GM12878 (cell line): ENCODE measurements around the gene RHOF. TPM values are rescaled to one million over a fixed set of nuclear protein-coding genes. Genes with fewer than 3 reads are reported as not detected.

Experiments
- ATF3 ChIP-seq: IDR thresholded peaks from 2 replicates; pipeline ENCODE4 v1.6.1; 2011; ENCODE audit warnings: low read depth, mild to moderate bottlenecking, low read length, moderate library complexity, borderline replicate concordance; ENCODE audit errors: extremely low read depth
- BACH1 ChIP-seq: fragments of 450-650 bp; IDR thresholded peaks from 2 replicates; pipeline ENCODE4 v1.6.1; 2017; ENCODE audit warnings: mild to moderate bottlenecking, borderline replicate concordance
- BMI1 ChIP-seq: fragments of 450-650 bp; IDR thresholded peaks from 2 replicates; pipeline ENCODE4 v1.6.1; 2016; ENCODE audit warnings: mild to moderate bottlenecking, moderate library complexity, borderline replicate concordance
- BRCA1 ChIP-seq: IDR thresholded peaks from 2 replicates; pipeline ENCODE4 v1.6.1; 2011; ENCODE audit warnings: low read depth, low read length, improper control_type of control experiment
- CBFB ChIP-seq: IDR thresholded peaks from 2 replicates; pipeline ENCODE4 v1.6.1; 2016; ENCODE audit warnings: antibody characterized with exemption, low read depth
- CREM ChIP-seq: IDR thresholded peaks from 2 replicates; pipeline ENCODE4 v1.6.1; 2014; ENCODE audit warnings: antibody characterized with exemption, low read depth
- EGR1 ChIP-seq, 2 experiments: IDR thresholded peaks; 1 replicate in 1 of 2; 2 replicates in 1 of 2; pipeline ENCODE4 v1.6.1; 2011 to 2012; ENCODE audit warnings: low read depth in 2 of 2, low read length in 2 of 2, borderline replicate concordance in 1 of 2, mild to moderate bottlenecking in 1 of 2, moderate library complexity in 1 of 2
- FOS ChIP-seq: IDR thresholded peaks from 3 replicates; pipeline ENCODE4 v1.6.1; 2011; ENCODE audit warnings: borderline replicate concordance; ENCODE audit not compliant: insufficient read length; ENCODE audit errors: extremely low read depth
- FOXK2 ChIP-seq: fragments of 450-650 bp; IDR thresholded peaks from 2 replicates; pipeline ENCODE4 v1.6.1; 2017; ENCODE audit warnings: mild to moderate bottlenecking, moderate library complexity
- HDAC2 ChIP-seq: fragments of 200-600 bp; sonication (generic); IDR thresholded peaks from 2 replicates; pipeline ENCODE4 v1.6.1; 2017
- HDGF ChIP-seq: fragments of 450-650 bp; IDR thresholded peaks from 2 replicates; pipeline ENCODE4 v1.6.1; 2016; ENCODE audit warnings: antibody characterized with exemption
- JUNB ChIP-seq: IDR thresholded peaks from 2 replicates; pipeline ENCODE4 v1.6.1; 2016; ENCODE audit warnings: antibody characterized with exemption, mild to moderate bottlenecking
- KAT2A ChIP-seq: conservative IDR thresholded peaks from 2 replicates; pipeline ENCODE4 v1.6.1; 2011; ENCODE audit warnings: low read depth, low read length; ENCODE audit not compliant: control insufficient read depth
- MEF2A ChIP-seq: IDR thresholded peaks from 2 replicates; pipeline ENCODE4 v1.6.1; 2011; ENCODE audit warnings: low read depth, mild to moderate bottlenecking, low read length, moderate library complexity; ENCODE audit not compliant: insufficient read depth
- MEF2B ChIP-seq: fragments of 450-650 bp; IDR thresholded peaks from 2 replicates; pipeline ENCODE4 v1.6.1; 2018; ENCODE audit warnings: mild to moderate bottlenecking, moderate library complexity; ENCODE audit not compliant: partially characterized antibody, poor library complexity, severe bottlenecking
- MXI1 ChIP-seq: fragments of 150-350 bp; IDR thresholded peaks from 2 replicates; pipeline ENCODE4 v1.6.1; 2011; ENCODE audit warnings: low read depth, mild to moderate bottlenecking, inconsistent platforms, low read length, improper control_type of control experiment
- NR2C2 ChIP-seq: IDR thresholded peaks from 2 replicates; pipeline ENCODE4 v1.6.1; 2011; ENCODE audit warnings: borderline replicate concordance, low read depth; ENCODE audit not compliant: control insufficient read depth, insufficient read length
- POLR2AphosphoS5 ChIP-seq: IDR thresholded peaks from 2 replicates; pipeline ENCODE4 v1.6.1; 2011; ENCODE audit warnings: mild to moderate bottlenecking, low read length, inconsistent platforms
- SMAD1 ChIP-seq: fragments of 450-650 bp; IDR thresholded peaks from 2 replicates; pipeline ENCODE4 v1.6.1; 2018; ENCODE audit warnings: mild to moderate bottlenecking, low read depth; ENCODE audit not compliant: partially characterized antibody
- TCF3 ChIP-seq: IDR thresholded peaks from 2 replicates; pipeline ENCODE4 v1.6.1; 2012; ENCODE audit warnings: low read depth, mild to moderate bottlenecking, low read length, borderline replicate concordance; ENCODE audit not compliant: insufficient read depth
- WRNIP1 ChIP-seq: IDR thresholded peaks from 2 replicates; pipeline ENCODE4 v1.6.1; 2011; ENCODE audit warnings: low read depth, low read length, improper control_type of control experiment, borderline replicate concordance
- ZNF274 ChIP-seq: IDR thresholded peaks from one replicate; pipeline ENCODE4 v1.8.0; 2011; ENCODE audit not compliant: insufficient read length, insufficient read depth
- ZNF622 ChIP-seq: fragments of 450-650 bp; IDR thresholded peaks from 2 replicates; pipeline ENCODE4 v1.6.1; 2017; ENCODE audit warnings: mild to moderate bottlenecking, inconsistent platforms
- polyA plus RNA-seq, 11 experiments: library from polyadenylated mRNA; depleted of rRNA in 4 of 11; unstranded in 6 of 11; stranded (reverse) in 5 of 11; fragments of >200 nt; fragmentation: Nextera tagmentation in 4 of 11; fragmentation: Illumina TruSeq in 1 of 11; extraction: Ambion mirVana in 4 of 11; extraction: Trizol in 1 of 11; gene quantifications; 1 replicate in 1 of 11; 2 replicates in 10 of 11; pipeline versions ENCODE4 v1.2.1 to v1.2.3, GENCODE V29; 2011 to 2016; ENCODE audit warnings: inconsistent platforms in 2 of 11, missing spikeins in 2 of 11, low read depth in 1 of 11
- total RNA-seq, 4 experiments: library from RNA; depleted of rRNA in 3 of 4; stranded (reverse); fragments of >200 nt in 3 of 4; fragmentation: Illumina TruSeq in 1 of 4; extraction: Trizol in 1 of 4; gene quantifications; 2 replicates each; pipeline versions ENCODE4 v1.2.1 to v1.2.3, GENCODE V29; 2013 to 2021
- TF ChIP-seq, protein P1 (sequence below), 3 experiments: IDR thresholded peaks in 2 of 3; conservative IDR thresholded peaks in 1 of 3; 2 replicates each; pipeline ENCODE4 v1.5.1; 2011; ENCODE audit warnings: low read depth in 3 of 3, low read length in 3 of 3, mild to moderate bottlenecking in 3 of 3, control low read depth in 2 of 3, moderate library complexity in 2 of 3, inconsistent platforms in 1 of 3, mixed read lengths in 1 of 3; ENCODE audit not compliant: control insufficient read depth in 2 of 3, insufficient read depth in 1 of 3; ENCODE audit errors: extremely low read depth in 1 of 3
- TF ChIP-seq, protein P2 (sequence below): fragments of 450-650 bp; IDR thresholded peaks from 2 replicates; pipeline ENCODE4 v1.6.1; 2014; ENCODE audit warnings: mild to moderate bottlenecking
- TF ChIP-seq, protein P3 (sequence below): IDR thresholded peaks from 2 replicates; pipeline ENCODE4 v1.6.1; 2011; ENCODE audit warnings: borderline replicate concordance, low read depth, mild to moderate bottlenecking, moderate library complexity, low read length; ENCODE audit not compliant: insufficient read depth, poor library complexity, severe bottlenecking

Gene RHOF
- total and polyA plus RNA-seq, 10 of the 15 experiments (the other 5 are each of a cell fraction or from before 2014, with no cell fraction given), result 6.1 to 78.7 (median 39.7) TPM

DNA sequence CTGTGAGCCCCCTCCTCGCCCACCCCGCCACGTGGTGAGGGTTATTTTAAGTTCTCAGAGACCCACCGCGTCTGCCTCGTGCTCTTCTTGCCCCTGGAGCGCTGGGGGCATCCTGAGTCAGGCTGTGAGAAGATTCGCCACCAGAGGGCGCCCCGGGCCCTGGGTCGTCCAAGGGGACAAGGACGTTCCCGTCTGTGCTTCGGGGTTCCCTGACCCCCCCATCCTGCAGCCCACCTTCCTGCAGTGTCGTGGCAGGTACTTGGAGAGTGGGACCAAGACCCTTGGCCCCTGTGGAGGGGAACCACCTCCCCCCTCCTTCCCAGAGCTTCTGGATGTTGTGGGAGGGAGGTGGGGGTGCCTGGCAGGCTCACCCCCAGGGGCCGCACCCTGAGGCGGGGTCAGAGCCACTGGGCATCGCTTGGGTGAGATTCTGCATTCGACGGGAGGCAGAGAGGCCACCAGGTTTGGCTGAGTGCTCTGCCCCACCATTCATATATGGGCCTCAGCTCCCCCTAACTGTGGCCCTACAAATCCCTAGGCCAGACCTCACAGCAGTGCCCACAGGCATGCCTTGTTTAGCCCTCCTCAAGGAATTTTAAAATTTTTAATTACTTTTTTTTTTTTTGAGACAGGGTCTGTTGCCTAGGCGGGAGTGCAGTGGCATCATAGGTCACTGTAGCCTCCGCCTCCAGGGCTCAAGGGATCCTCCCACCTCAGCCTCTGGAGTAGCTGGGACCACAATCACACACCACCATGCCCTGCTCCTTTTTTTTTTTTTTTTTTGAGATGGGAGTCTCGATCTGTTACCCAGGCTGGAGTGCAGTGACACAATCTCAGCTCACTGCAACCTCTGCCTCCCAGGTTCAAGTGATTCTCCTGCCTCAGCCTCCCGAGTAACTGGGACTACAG lies 17.0 kb downstream of the RHOF start (continued):
- no peak for TF ChIP-seq BMI1
- TF ChIP-seq ZNF622, result no peak
- no peak for TF ChIP-seq FOXK2
- peak; percentile 9; the same call in 1 of the 2 replicates for TF ChIP-seq BACH1
- TF ChIP-seq MXI1, result no peak
- TF ChIP-seq ZNF274, result no peak
- TF ChIP-seq, protein P1, sequence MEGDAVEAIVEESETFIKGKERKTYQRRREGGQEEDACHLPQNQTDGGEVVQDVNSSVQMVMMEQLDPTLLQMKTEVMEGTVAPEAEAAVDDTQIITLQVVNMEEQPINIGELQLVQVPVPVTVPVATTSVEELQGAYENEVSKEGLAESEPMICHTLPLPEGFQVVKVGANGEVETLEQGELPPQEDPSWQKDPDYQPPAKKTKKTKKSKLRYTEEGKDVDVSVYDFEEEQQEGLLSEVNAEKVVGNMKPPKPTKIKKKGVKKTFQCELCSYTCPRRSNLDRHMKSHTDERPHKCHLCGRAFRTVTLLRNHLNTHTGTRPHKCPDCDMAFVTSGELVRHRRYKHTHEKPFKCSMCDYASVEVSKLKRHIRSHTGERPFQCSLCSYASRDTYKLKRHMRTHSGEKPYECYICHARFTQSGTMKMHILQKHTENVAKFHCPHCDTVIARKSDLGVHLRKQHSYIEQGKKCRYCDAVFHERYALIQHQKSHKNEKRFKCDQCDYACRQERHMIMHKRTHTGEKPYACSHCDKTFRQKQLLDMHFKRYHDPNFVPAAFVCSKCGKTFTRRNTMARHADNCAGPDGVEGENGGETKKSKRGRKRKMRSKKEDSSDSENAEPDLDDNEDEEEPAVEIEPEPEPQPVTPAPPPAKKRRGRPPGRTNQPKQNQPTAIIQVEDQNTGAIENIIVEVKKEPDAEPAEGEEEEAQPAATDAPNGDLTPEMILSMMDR (IDR thresholded peaks at IDR 0.05 in 2 of 3, conservative IDR thresholded peaks at IDR 0.05 in 1 of 3; ENCODE audit: control insufficient read depth in 2 of 3, extremely low read depth in 1 of 3, insufficient read depth in 1 of 3, low read depth in 3 of 3, low read length in 3 of 3), result peak; percentile 79 to 92 (median 90)
- TF ChIP-seq, protein P2, sequence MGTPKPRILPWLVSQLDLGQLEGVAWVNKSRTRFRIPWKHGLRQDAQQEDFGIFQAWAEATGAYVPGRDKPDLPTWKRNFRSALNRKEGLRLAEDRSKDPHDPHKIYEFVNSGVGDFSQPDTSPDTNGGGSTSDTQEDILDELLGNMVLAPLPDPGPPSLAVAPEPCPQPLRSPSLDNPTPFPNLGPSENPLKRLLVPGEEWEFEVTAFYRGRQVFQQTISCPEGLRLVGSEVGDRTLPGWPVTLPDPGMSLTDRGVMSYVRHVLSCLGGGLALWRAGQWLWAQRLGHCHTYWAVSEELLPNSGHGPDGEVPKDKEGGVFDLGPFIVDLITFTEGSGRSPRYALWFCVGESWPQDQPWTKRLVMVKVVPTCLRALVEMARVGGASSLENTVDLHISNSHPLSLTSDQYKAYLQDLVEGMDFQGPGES, result no peak
- no peak for TF ChIP-seq CBFB
- TF ChIP-seq WRNIP1, result no peak
- TF ChIP-seq NR2C2, result no peak
- TF ChIP-seq BRCA1, result no peak
- peak; percentile 25; the same call in 1 of the 2 replicates for TF ChIP-seq CREM
- TF ChIP-seq TCF3, result no peak
- no peak for TF ChIP-seq POLR2AphosphoS5
- no peak for TF ChIP-seq MEF2A
- no peak for TF ChIP-seq MEF2B
- no peak for TF ChIP-seq KAT2A
- TF ChIP-seq ATF3, result 0 out of 2 replicates have a peak, but pooled peaks have one; percentile 2
- 0 out of 2 replicates have a peak, but pooled peaks have one; percentile 54 for TF ChIP-seq HDGF
- no peak for TF ChIP-seq FOS
- no peak for TF ChIP-seq EGR1 (IDR thresholded peaks at IDR 0.05; ENCODE audit: borderline replicate concordance in 1 of 2, low read depth in 2 of 2, low read length in 2 of 2)
- no peak for TF ChIP-seq SMAD1
- no peak for TF ChIP-seq HDAC2
- TF ChIP-seq, protein P3, sequence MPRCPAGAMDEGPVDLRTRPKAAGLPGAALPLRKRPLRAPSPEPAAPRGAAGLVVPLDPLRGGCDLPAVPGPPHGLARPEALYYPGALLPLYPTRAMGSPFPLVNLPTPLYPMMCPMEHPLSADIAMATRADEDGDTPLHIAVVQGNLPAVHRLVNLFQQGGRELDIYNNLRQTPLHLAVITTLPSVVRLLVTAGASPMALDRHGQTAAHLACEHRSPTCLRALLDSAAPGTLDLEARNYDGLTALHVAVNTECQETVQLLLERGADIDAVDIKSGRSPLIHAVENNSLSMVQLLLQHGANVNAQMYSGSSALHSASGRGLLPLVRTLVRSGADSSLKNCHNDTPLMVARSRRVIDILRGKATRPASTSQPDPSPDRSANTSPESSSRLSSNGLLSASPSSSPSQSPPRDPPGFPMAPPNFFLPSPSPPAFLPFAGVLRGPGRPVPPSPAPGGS, result no peak
- TF ChIP-seq JUNB, result no peak
